ENCODE results near the gene SDC3.

The SDC3 gene

DNA sequence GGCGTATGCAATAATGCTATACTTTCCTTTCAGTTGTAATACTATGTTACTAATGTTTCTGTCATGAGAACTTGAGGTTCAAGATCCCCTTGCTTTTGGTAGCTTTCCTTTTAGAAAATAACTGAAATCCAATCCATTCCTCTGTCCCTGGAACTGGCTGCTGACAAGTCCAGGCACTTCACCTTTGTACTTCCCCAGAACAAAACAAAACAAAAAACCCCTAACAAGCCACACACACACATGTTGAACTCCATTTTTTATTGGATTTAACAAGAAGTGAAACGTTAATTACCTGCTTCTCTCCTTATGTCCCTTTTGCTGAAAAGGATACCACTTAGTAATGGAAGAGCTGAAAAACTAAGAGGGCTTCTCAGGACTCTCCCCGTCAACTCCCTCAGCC is 26.1 kb upstream of the SDC3 start:
- TF ChIP-seq, protein P1, sequence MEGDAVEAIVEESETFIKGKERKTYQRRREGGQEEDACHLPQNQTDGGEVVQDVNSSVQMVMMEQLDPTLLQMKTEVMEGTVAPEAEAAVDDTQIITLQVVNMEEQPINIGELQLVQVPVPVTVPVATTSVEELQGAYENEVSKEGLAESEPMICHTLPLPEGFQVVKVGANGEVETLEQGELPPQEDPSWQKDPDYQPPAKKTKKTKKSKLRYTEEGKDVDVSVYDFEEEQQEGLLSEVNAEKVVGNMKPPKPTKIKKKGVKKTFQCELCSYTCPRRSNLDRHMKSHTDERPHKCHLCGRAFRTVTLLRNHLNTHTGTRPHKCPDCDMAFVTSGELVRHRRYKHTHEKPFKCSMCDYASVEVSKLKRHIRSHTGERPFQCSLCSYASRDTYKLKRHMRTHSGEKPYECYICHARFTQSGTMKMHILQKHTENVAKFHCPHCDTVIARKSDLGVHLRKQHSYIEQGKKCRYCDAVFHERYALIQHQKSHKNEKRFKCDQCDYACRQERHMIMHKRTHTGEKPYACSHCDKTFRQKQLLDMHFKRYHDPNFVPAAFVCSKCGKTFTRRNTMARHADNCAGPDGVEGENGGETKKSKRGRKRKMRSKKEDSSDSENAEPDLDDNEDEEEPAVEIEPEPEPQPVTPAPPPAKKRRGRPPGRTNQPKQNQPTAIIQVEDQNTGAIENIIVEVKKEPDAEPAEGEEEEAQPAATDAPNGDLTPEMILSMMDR (conservative IDR thresholded peaks at IDR 0.05; ENCODE audit: low read depth, low read length), result no peak
- no peak overlapping the region for H3K4me3 ChIP-seq (ENCODE audit: low read depth, low read length)
- no peak for DNase-seq (ENCODE audit: low read depth)

DNA sequence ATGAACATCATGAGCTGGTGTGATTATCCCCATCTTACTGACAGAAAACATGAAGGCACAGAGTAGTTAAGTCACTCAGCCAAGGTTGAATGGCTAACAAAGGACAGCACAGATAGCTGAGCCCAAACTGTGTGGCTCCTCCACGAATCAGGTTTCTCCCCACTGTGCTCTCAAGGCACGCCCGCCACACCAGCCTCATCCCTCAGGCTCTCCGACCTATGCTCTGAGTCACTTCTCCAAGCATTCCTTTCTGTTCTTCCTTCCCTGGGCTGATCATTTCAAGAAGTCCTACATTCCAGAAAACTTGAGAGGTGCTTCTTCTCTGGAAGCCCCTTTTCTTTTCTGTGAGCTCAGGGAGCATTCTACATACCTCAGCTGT is 25.3 kb upstream of the SDC3 start:
- TF ChIP-seq, protein P1 (conservative IDR thresholded peaks at IDR 0.05; ENCODE audit: low read depth, low read length), result no peak
- DNase-seq (ENCODE audit: low read depth), result peak; percentile 48
- H3K4me3 ChIP-seq (ENCODE audit: low read depth, low read length), result no peak overlapping the region

DNA sequence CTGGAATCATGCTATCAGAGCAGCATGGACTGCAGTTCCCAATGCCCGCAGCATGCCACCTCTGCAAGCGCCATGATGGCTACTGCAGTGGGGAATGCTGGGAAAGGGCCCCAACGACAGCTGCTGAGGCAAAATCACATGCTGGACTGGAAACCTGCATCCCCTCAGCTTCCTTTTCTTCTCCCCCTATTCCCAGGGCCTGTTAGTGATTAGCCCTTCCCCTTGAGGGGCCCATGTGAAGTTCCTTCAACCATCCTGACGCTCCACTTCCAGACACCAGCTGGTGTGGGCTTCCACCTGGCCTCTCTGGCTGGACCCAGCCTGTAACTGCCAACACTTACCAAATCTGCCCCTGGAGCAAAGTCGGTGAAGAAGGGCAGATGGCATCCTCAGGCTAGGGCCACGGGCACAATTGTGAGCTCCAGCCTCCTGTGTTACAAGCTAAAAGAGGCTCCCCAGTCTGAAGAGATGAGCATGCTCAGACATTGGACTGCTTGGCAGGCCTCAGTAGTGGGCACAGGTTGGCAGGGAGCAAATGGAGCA is 22.1 kb upstream of the SDC3 start:
- DNase-seq (ENCODE audit: low read depth), result no peak
- TF ChIP-seq, protein P1 (conservative IDR thresholded peaks at IDR 0.05; ENCODE audit: low read depth, low read length), result no peak
- H3K4me3 ChIP-seq (ENCODE audit: low read depth, low read length), result no peak overlapping the region

DNA sequence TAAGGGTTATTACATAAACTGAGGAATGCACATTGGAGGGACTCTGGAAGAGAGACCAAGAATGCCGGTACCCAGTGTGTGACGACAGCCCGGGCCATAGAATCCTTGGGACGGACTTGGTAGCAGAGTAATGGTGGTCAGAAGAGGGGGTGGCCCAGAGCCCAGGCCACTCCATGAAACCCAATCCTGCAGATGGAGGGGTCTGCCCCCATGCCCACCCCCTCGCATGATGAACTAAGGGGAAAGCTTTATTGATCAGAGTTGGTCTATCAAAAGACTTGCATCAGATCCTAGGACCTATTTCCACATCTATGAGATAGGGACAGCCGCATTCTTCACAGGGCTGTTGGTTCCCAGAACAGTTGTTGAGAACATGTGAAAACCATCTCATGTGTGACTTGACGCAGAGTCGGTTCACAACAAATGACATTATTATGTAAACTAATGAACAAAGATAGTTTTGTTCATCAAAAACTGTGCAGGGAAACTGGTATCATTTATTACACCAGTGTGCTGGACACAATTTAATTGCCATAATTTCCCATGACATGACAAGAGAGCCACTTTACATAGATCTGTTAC is 21.5 kb upstream of the SDC3 start:
- no peak for DNase-seq (ENCODE audit: low read depth)
- TF ChIP-seq, protein P1 (conservative IDR thresholded peaks at IDR 0.05; ENCODE audit: low read depth, low read length), result no peak
- no peak overlapping the region for H3K4me3 ChIP-seq (ENCODE audit: low read depth, low read length)

DNA sequence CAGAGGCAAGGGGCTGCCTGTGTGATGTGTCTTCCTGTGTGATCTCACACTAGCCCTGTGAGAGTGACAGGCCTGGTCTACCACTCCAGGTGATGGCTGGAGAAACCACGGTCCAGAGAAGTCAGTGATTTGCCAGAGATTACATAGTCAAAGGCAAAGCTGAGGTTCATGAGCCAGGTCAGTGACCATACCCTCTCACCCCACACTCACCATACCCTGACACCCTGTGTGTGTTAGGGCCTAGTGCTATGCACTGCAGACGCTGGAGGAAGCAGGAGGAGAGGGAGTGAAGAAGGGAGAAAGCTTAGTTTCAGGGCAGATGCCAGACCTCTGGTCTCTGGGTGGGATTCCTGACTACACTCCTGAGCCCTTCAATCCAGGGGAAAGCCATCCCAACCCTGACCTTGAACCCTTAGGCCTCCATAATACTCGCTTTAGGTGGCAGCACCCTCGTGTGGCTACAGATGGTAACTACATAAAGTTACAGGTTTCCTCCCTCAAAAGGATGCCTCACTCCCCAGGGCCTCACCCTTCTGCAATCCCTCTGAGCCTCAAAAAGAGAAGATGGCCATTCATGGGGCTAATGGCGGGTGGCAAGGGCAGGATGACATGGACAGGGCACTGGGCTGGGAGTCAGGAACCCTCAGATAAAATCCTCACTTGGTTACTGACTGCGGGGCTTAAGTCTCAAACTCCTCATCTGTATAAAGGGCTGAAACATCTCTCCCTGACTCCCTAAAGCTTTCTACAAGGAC is 20.8 kb upstream of the SDC3 start:
- H3K4me3 ChIP-seq (ENCODE audit: low read depth, low read length), result no peak overlapping the region
- TF ChIP-seq, protein P1 (conservative IDR thresholded peaks at IDR 0.05; ENCODE audit: low read depth, low read length), result peak; percentile 80
- peak; percentile 58 for DNase-seq (ENCODE audit: low read depth)

DNA sequence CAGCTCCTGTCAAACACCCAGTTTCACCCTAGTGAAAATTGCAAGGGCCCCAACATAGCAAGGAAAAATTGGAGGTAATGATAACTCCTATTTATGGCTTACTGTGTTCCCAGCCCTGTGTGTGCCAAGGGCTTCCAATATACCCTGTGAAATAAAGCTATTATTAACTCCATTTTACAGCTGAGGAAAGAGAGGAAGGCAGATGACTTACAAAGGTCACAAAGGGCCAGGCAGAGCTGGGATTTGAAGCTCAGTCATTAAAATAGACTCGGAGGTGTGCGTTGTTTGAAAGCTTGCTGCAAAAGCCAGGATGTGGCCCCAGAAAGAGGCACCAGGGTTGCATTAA is 20.2 kb upstream of the SDC3 start:
- TF ChIP-seq, protein P1 (conservative IDR thresholded peaks at IDR 0.05; ENCODE audit: low read depth, low read length), result no peak
- no peak overlapping the region for H3K4me3 ChIP-seq (ENCODE audit: low read depth, low read length)
- DNase-seq (ENCODE audit: low read depth), result no peak

DNA sequence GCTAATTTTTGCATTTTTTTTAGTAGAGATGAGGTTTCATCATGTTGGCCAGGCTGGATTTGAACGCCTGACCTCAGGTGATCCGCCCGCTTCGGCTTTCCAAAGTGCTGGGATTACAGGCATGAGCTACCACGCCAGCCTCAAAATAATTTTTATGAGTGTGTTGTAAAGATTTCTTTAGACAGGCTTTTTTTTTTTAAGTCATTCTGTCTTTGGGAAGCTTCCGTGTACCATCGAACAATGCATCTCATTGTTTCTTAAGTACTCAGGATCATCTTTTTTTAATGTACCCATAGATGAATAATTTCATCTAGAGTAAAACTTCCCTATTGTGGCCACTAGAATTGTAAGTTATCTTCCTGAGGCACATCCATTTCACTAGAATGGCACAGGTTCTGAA is 19.6 kb upstream of the SDC3 start:
- H3K4me3 ChIP-seq (ENCODE audit: low read depth, low read length), result no peak overlapping the region
- TF ChIP-seq, protein P1 (conservative IDR thresholded peaks at IDR 0.05; ENCODE audit: low read depth, low read length), result no peak
- no peak for DNase-seq (ENCODE audit: low read depth)
